HCT116 (cell line): ENCODE results near the gene GPR146. TPM values are rescaled to one million over a fixed set of nuclear protein-coding genes. Genes with fewer than 3 reads are reported as not detected.

Experiments
- ATAC-seq: fragments of 200-7000 bp; cut with Tn5 transposase; 2 replicates; pipeline ENCODE4 v1.9.1; 2020; ENCODE audit warnings: mild to moderate bottlenecking, moderate library complexity
- BruUV-seq: library from RNA; stranded (reverse); fragments of 400-500 nt; replicated peaks from 2 replicates; lab custom pipeline; 2021; lab: Mats Ljungman, UMichigan
- CTCF ChIA-PET: fragments of 300-600 bp; sonication (Branson Sonifier 250); formaldehyde crosslinking; loops from one replicate; lab custom pipeline; 2021; ENCODE audit warnings: antibody characterized with exemption; lab: Charles Lee
- POLR2A ChIA-PET: fragments of 300-600, 350-600 bp; sonication (Branson Sonifier 250); formaldehyde crosslinking; loops from one replicate; lab custom pipeline; 2021; ENCODE audit warnings: antibody characterized with exemption; lab: Charles Lee
- RAD21 ChIA-PET, 2 experiments: fragments of 300-600 bp; sonication (Branson Sonifier 250); formaldehyde crosslinking; loops; one replicate each; lab custom pipeline; 2023; ENCODE audit warnings: low total read pairs in 2 of 2; ENCODE audit not compliant: uncharacterized antibody in 2 of 2, unreplicated experiment in 2 of 2, low non-redundant PET in 1 of 2; lab: Charles Lee
- DNase-seq: peaks from one replicate; pipeline ENCODE4 v3.0.0-alpha.2; 2010; ENCODE audit warnings: low read depth, low spot score
- H2AFZ ChIP-seq: fragments of 200-600 bp; shearing (Covaris generic), sonication (generic); 2 replicates; pipeline ENCODE4 v1.6.1; 2017; ENCODE audit warnings: low read depth, mixed run types, mixed read lengths, antibody characterized with exemption, low read length; ENCODE audit not compliant: poor library complexity, severe bottlenecking
- H3K27ac ChIP-seq: 2 replicates; pipeline ENCODE4 v1.5.1; 2012; ENCODE audit warnings: low read depth, low read length
- H3K27me3 ChIP-seq: fragments of 200-600 bp; sonication (generic); 2 replicates; pipeline ENCODE4 v1.6.1; 2016; ENCODE audit warnings: mixed run types, low read length, mixed read lengths; ENCODE audit not compliant: insufficient read depth
- H3K36me3 ChIP-seq, 2 experiments: fragments of 200-500 bp in 1 of 2; fragments of 200-600 bp in 1 of 2; sonication (Bioruptor generic) in 1 of 2; sonication (generic) in 1 of 2; 2 replicates each; pipeline versions ENCODE4 v1.5.1 to v1.6.1; 2014 to 2016; ENCODE audit warnings: low read length in 2 of 2, inconsistent platforms in 1 of 2, mixed read lengths in 1 of 2, mixed run types in 1 of 2; ENCODE audit not compliant: insufficient read depth in 2 of 2, control insufficient read depth in 1 of 2
- H3K4me1 ChIP-seq, 2 experiments: fragments of 200-600 bp in 1 of 2; sonication (generic) in 1 of 2; 2 replicates each; pipeline versions ENCODE4 v1.5.1 to v1.6.1; 2012 to 2017; ENCODE audit warnings: low read length in 2 of 2, inconsistent platforms in 1 of 2, mild to moderate bottlenecking in 1 of 2, mixed read lengths in 1 of 2, mixed run types in 1 of 2, moderate library complexity in 1 of 2; ENCODE audit not compliant: insufficient read depth in 2 of 2, control insufficient read depth in 1 of 2
- H3K4me2 ChIP-seq: fragments of 200-600 bp; sonication (generic); 2 replicates; pipeline ENCODE4 v1.6.1; 2017; ENCODE audit warnings: mixed run types, low read length, mixed read lengths
- H3K4me3 ChIP-seq, 2 experiments: fragments of 200-600 bp in 1 of 2; sonication (generic) in 1 of 2; replicated peaks in 1 of 2; 2 replicates each; pipeline ENCODE4 v1.5.1; 2011 to 2016; ENCODE audit warnings: low read length in 2 of 2, control low read depth in 1 of 2, low read depth in 1 of 2, mild to moderate bottlenecking in 1 of 2, mixed read lengths in 1 of 2, mixed run types in 1 of 2
- H3K79me2 ChIP-seq: fragments of 200-600 bp; sonication (generic); 2 replicates; pipeline ENCODE4 v1.6.1; 2017; ENCODE audit warnings: mild to moderate bottlenecking, mixed run types, low read length, moderate library complexity, mixed read lengths; ENCODE audit not compliant: insufficient read depth
- H3K9ac ChIP-seq: fragments of 200-600 bp; sonication (generic); 2 replicates; pipeline ENCODE4 v1.6.1; 2016; ENCODE audit warnings: low read length, mixed read lengths
- H3K9me2 ChIP-seq: fragments of 200-600 bp; sonication (generic), shearing (Covaris generic); 2 replicates; pipeline ENCODE4 v1.6.1; 2017; ENCODE audit warnings: mixed run types, mild to moderate bottlenecking, moderate library complexity; ENCODE audit not compliant: insufficient read depth
- H3K9me3 ChIP-seq, 2 experiments: fragments of 200-500 bp in 1 of 2; fragments of 200-600 bp in 1 of 2; sonication (Bioruptor generic) in 1 of 2; sonication (generic) in 1 of 2; 2 replicates each; pipeline ENCODE4 v1.6.1; 2014 to 2017; ENCODE audit warnings: low read length in 2 of 2, mixed read lengths in 2 of 2, inconsistent platforms in 1 of 2, low read depth in 1 of 2, mild to moderate bottlenecking in 1 of 2, mixed run types in 1 of 2, moderate library complexity in 1 of 2; ENCODE audit not compliant: control insufficient read depth in 1 of 2, insufficient read depth in 1 of 2
- H4K20me1 ChIP-seq: fragments of 200-600 bp; sonication (generic), shearing (Covaris generic); 2 replicates; pipeline ENCODE4 v1.6.1; 2017; ENCODE audit warnings: mixed run types, mild to moderate bottlenecking, moderate library complexity; ENCODE audit not compliant: insufficient read depth
- ELF1 ChIP-seq: IDR thresholded peaks from 2 replicates; pipeline ENCODE4 v1.6.1; 2012; ENCODE audit warnings: low read depth, borderline replicate concordance
- JUND ChIP-seq: IDR thresholded peaks from 2 replicates; pipeline ENCODE4 v1.6.1; 2012
- POLR2A ChIP-seq: IDR thresholded peaks from 2 replicates; pipeline ENCODE4 v1.7.0; 2011; ENCODE audit warnings: borderline replicate concordance; ENCODE audit not compliant: insufficient read depth, insufficient read length; ENCODE audit errors: extremely low read depth
- REST ChIP-seq: IDR thresholded peaks from 2 replicates; pipeline ENCODE4 v1.6.1; 2012; ENCODE audit warnings: low read depth
- ZNF274 ChIP-seq: fragments of 200-500 bp; sonication (Bioruptor generic); IDR thresholded peaks from 2 replicates; pipeline ENCODE4 v1.6.1; 2014; ENCODE audit warnings: mild to moderate bottlenecking, low read depth, low read length, inconsistent platforms
- intact Hi-C: fragments of 100-400 bp; cut with micrococcal nuclease; formaldehyde crosslinking; loops from 2 replicates; pipeline ENCODE4 v1.10.0; 2022
- total RNA-seq: library from RNA; stranded (reverse); gene quantifications from one replicate; pipeline ENCODE4 v1.2.1, GENCODE V29; 2021; ENCODE audit not compliant: unreplicated experiment
- TF ChIP-seq, protein P1 (sequence below), 3 experiments: fragments of 200-600 bp in 1 of 3; sonication (generic) in 1 of 3; IDR thresholded peaks in 2 of 3; conservative IDR thresholded peaks in 1 of 3; 2 replicates each; pipeline ENCODE4 v1.5.1; 2012 to 2017; ENCODE audit warnings: low read depth in 2 of 3, low read length in 2 of 3, antibody characterized with exemption in 1 of 3, borderline replicate concordance in 1 of 3, control low read depth in 1 of 3, mild to moderate bottlenecking in 1 of 3, mixed read lengths in 1 of 3, mixed run types in 1 of 3, moderate library complexity in 1 of 3; ENCODE audit not compliant: insufficient read depth in 1 of 3

The GPR146 gene
- total RNA-seq, 1 experiment from 2014 or later, result 2.4 TPM

- no peak for ATAC-seq
- Histone ChIP-seq H2AFZ (no peak overlapping the region), H3K9ac (no peak overlapping the region), H3K9me2 (no peaks in the 10 kb centered on the region), H3K4me2 (no peak overlapping the region), H3K36me3 (no peaks in the 10 kb centered on the region), H4K20me1 (no peaks in the 10 kb centered on the region), H3K9me3 (no peaks in the 10 kb centered on the region), H3K27me3 (no peaks in the 10 kb centered on the region), H3K4me1 (peaks cover 0 to 4% of the 10 kb centered on the region in 2 experiments; a peak in 2 of 4 replicates)
- CTCF ChIA-PET, result no interaction called here
- no TSS peak for BruUV-seq
- POLR2A ChIA-PET, result no interaction called here
- DNase-seq, result no peak
- TF ChIP-seq ELF1 (no peak), POLR2A (no peak), ZNF274 (no peak), REST (no peak), JUND (no peak)
- TF ChIP-seq, protein P1, sequence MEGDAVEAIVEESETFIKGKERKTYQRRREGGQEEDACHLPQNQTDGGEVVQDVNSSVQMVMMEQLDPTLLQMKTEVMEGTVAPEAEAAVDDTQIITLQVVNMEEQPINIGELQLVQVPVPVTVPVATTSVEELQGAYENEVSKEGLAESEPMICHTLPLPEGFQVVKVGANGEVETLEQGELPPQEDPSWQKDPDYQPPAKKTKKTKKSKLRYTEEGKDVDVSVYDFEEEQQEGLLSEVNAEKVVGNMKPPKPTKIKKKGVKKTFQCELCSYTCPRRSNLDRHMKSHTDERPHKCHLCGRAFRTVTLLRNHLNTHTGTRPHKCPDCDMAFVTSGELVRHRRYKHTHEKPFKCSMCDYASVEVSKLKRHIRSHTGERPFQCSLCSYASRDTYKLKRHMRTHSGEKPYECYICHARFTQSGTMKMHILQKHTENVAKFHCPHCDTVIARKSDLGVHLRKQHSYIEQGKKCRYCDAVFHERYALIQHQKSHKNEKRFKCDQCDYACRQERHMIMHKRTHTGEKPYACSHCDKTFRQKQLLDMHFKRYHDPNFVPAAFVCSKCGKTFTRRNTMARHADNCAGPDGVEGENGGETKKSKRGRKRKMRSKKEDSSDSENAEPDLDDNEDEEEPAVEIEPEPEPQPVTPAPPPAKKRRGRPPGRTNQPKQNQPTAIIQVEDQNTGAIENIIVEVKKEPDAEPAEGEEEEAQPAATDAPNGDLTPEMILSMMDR (IDR thresholded peaks at IDR 0.05 in 2 of 3, conservative IDR thresholded peaks at IDR 0.05 in 1 of 3; ENCODE audit: borderline replicate concordance in 1 of 3, insufficient read depth in 1 of 3, low read depth in 2 of 3, low read length in 2 of 3), result no peak
- TF ChIP-seq, all 23 proteins: peak for 0
- Histone ChIP-seq H3K79me2 (0 out of 2 replicates have a peak, but pooled peaks cover 9% of the 10 kb centered on the region), H3K27ac (no peak overlapping the region), H3K4me3 (no peak overlapping the region)
- RAD21 ChIA-PET, result no interaction called here
- intact Hi-C loops, result no loop called here
Observed at GRCh38 chr7:1080921-1081255, 36.5 kb downstream of the GPR146 start.
